Mesendoderm (in vitro differentiated cells): ENCODE data around the gene ABCB8.

Source experiments
- DNase-seq: peaks from one replicate; pipeline ENCODE4 v3.0.0; 2013
- H2AK5ac ChIP-seq: 2 replicates; pipeline ENCODE4 v1.6.1; 2013; ENCODE audit warnings: low read length, inconsistent platforms
- H2BK120ac ChIP-seq: 2 replicates; pipeline ENCODE4 v1.6.1; 2013; ENCODE audit warnings: low read depth, mild to moderate bottlenecking, low read length, moderate library complexity, mixed read lengths
- H2BK15ac ChIP-seq: replicated peaks from 2 replicates; pipeline ENCODE4 v1.6.1; 2013; ENCODE audit warnings: low read depth, mild to moderate bottlenecking, moderate library complexity
- H2BK5ac ChIP-seq: 2 replicates; pipeline ENCODE4 v1.6.1; 2013; ENCODE audit warnings: low read length, inconsistent platforms
- H3K18ac ChIP-seq: 2 replicates; pipeline ENCODE4 v1.6.1; 2013; ENCODE audit warnings: mild to moderate bottlenecking, low read length, mixed read lengths
- H3K23ac ChIP-seq: one replicate; pipeline ENCODE4 v1.6.1; 2013; ENCODE audit warnings: low read length
- H3K27ac ChIP-seq: 2 replicates; pipeline ENCODE4 v1.5.1; 2013; ENCODE audit warnings: low read depth, mild to moderate bottlenecking, inconsistent platforms, low read length, moderate library complexity
- H3K27me3 ChIP-seq: 2 replicates; pipeline ENCODE4 v1.6.1; 2013; ENCODE audit warnings: low read length, control low read depth, mild to moderate bottlenecking, inconsistent platforms; ENCODE audit not compliant: insufficient read depth, poor library complexity
- H3K36me3 ChIP-seq: 2 replicates; pipeline ENCODE4 v1.6.1; 2013; ENCODE audit warnings: low read length, inconsistent platforms; ENCODE audit not compliant: control insufficient read depth, insufficient read depth
- H3K4ac ChIP-seq: one replicate; pipeline ENCODE4 v1.6.1; 2013; ENCODE audit warnings: low read depth, mild to moderate bottlenecking, low read length, moderate library complexity
- H3K4me1 ChIP-seq: 2 replicates; pipeline ENCODE4 v1.6.1; 2013; ENCODE audit warnings: low read depth, low read length, inconsistent platforms; ENCODE audit not compliant: control insufficient read depth
- H3K4me2 ChIP-seq: 2 replicates; pipeline ENCODE4 v1.6.1; 2013; ENCODE audit warnings: low read length
- H3K4me3 ChIP-seq: 2 replicates; pipeline ENCODE4 v1.5.1; 2013; ENCODE audit warnings: mild to moderate bottlenecking, low read length
- H3K56ac ChIP-seq: one replicate; pipeline ENCODE4 v1.6.1; 2013; ENCODE audit warnings: low read length
- H3K79me1 ChIP-seq: 2 replicates; pipeline ENCODE4 v1.6.1; 2013; ENCODE audit warnings: low read length, inconsistent platforms
- H3K79me2 ChIP-seq: 2 replicates; pipeline ENCODE4 v1.6.1; 2013; ENCODE audit warnings: mild to moderate bottlenecking, low read length; ENCODE audit not compliant: control insufficient read depth, insufficient read depth
- H3K9ac ChIP-seq: 2 replicates; pipeline ENCODE4 v1.6.1; 2013; ENCODE audit warnings: low read length, inconsistent platforms
- H4K5ac ChIP-seq: one replicate; pipeline ENCODE4 v1.6.1; 2013; ENCODE audit warnings: low read length
- H4K8ac ChIP-seq: one replicate; pipeline ENCODE4 v1.6.1; 2013; ENCODE audit warnings: low read depth, mild to moderate bottlenecking, control low read depth, low read length, moderate library complexity
- WGBS: extraction: QIAGEN DNeasy Blood & Tissue Kit; methylation state at CpG from one replicate; pipeline ENCODE4 v1.1.7; 2013; ENCODE audit warnings: low lambda C conversion rate, missing lambda C conversion rate; ENCODE audit not compliant: insufficient coverage; ENCODE audit errors: extremely low coverage; 5-methylcytosine and 5-hydroxymethylcytosine counted together

ABCB8 gene

GRCh38 chr7:151093748-151094147, 65.5 kb downstream of the ABCB8 start:
- Histone ChIP-seq H3K4ac (no peak overlapping the region), H2BK120ac (no peak overlapping the region), H3K23ac (no peak overlapping the region), H3K4me1 (peaks cover 9% of the 10 kb centered on the region), H3K9ac (no peak overlapping the region), H3K79me1 (peaks cover 41% of the 10 kb centered on the region), H2BK15ac (no peak overlapping the region), H3K56ac (no peak overlapping the region), H4K5ac (no peak overlapping the region), H3K79me2 (peaks cover 24% of the 10 kb centered on the region), H3K27me3 (no peaks in the 10 kb centered on the region), H2BK5ac (no peak overlapping the region), H3K4me2 (no peak overlapping the region), H3K27ac (no peak overlapping the region), H4K8ac (no peak overlapping the region), H3K18ac (no peak overlapping the region), H3K36me3 (peaks cover 2% of the 10 kb centered on the region), H2AK5ac (no peak overlapping the region), H3K4me3 (no peak overlapping the region)
- no peak for DNase-seq
- WGBS = no CpG with 5 or more reads among the region's 6 CpGs

- no peak overlapping the region for H2AK5ac ChIP-seq
- H3K4me2 ChIP-seq = no peak overlapping the region
- no peak overlapping the region for H4K8ac ChIP-seq
- H3K9ac ChIP-seq = no peak overlapping the region
- no peak for DNase-seq
- H3K27me3 ChIP-seq = no peaks in the 10 kb centered on the region
- H3K4me3 ChIP-seq = no peak overlapping the region
- H3K56ac ChIP-seq = no peak overlapping the region
- peaks cover under 1% of the 10 kb centered on the region for H3K36me3 ChIP-seq
- H3K27ac ChIP-seq = no peak overlapping the region
- peaks cover 23% of the 10 kb centered on the region for H3K79me2 ChIP-seq
- peaks cover 39% of the 10 kb centered on the region for H3K79me1 ChIP-seq
- no peak overlapping the region for H3K4ac ChIP-seq
- WGBS = no CpG with 5 or more reads among the region's 5 CpGs
- H2BK5ac ChIP-seq = no peak overlapping the region
- no peak overlapping the region for H2BK15ac ChIP-seq
- no peak overlapping the region for H3K23ac ChIP-seq
- H2BK120ac ChIP-seq = no peak overlapping the region
- no peak overlapping the region for H4K5ac ChIP-seq
- no peak overlapping the region for H3K18ac ChIP-seq
- peaks cover under 1% of the 10 kb centered on the region for H3K4me1 ChIP-seq
These were observed 66.4 kb downstream of the ABCB8 start for GRCh38 chr7:151094675-151095074.

GRCh38 chr7:151095123-151095797, 67.0 kb downstream of the ABCB8 start:
- Histone ChIP-seq H3K23ac (no peak overlapping the region), H3K4me1 (no peaks in the 10 kb centered on the region), H3K4me2 (no peak overlapping the region), H3K4me3 (no peak overlapping the region), H3K79me2 (peaks cover 21% of the 10 kb centered on the region), H3K9ac (no peak overlapping the region), H4K8ac (no peak overlapping the region), H3K36me3 (no peaks in the 10 kb centered on the region), H2BK120ac (no peak overlapping the region), H3K27ac (no peak overlapping the region), H2BK15ac (no peak overlapping the region), H3K27me3 (no peaks in the 10 kb centered on the region), H3K79me1 (peaks cover 41% of the 10 kb centered on the region), H4K5ac (no peak overlapping the region), H2AK5ac (no peak overlapping the region), H2BK5ac (no peak overlapping the region), H3K18ac (no peak overlapping the region), H3K4ac (no peak overlapping the region), H3K56ac (no peak overlapping the region)
- no CpG with 5 or more reads among the region's 10 CpGs for WGBS
- no peak for DNase-seq

- Histone ChIP-seq H2BK5ac (no peak overlapping the region), H3K4me2 (no peak overlapping the region), H3K4me3 (no peak overlapping the region), H3K36me3 (no peaks in the 10 kb centered on the region), H4K8ac (no peak overlapping the region), H3K79me1 (peaks cover 38% of the 10 kb centered on the region), H3K18ac (no peak overlapping the region), H3K4me1 (no peaks in the 10 kb centered on the region), H3K27me3 (no peaks in the 10 kb centered on the region), H3K23ac (no peak overlapping the region), H2BK15ac (no peak overlapping the region), H3K56ac (no peak overlapping the region), H3K79me2 (peaks cover 21% of the 10 kb centered on the region), H2AK5ac (no peak overlapping the region), H2BK120ac (no peak overlapping the region), H3K4ac (no peak overlapping the region), H3K27ac (no peak overlapping the region), H3K9ac (no peak overlapping the region), H4K5ac (no peak overlapping the region)
- no peak for DNase-seq
- no CpG with 5 or more reads among the region's 17 CpGs for WGBS
These were observed 67.7 kb downstream of the ABCB8 start for GRCh38 chr7:151095828-151096475.
